ENCODE measurements around the gene LBHD2. TPM values are rescaled to one million over a fixed set of nuclear protein-coding genes. Genes with fewer than 3 reads are reported as not detected.

LBHD2 gene
- total and polyA plus RNA-seq, 4 donors: 0.47 to 0.53 TPM; not detected in 2

- 84% methylated on average over 8 of the region's 8 CpGs for WGBS
- H3K4me3 ChIP-seq (ENCODE audit: low read depth in 1 of 3, low read length in 3 of 3): no peak overlapping the region
- no peaks in the 10 kb centered on the region for H3K27me3 ChIP-seq (ENCODE audit: control insufficient read depth in 4 of 4, insufficient read depth in 4 of 4, low read length in 3 of 4)
- no peaks in the 10 kb centered on the region for H3K36me3 ChIP-seq (ENCODE audit: control insufficient read depth in 4 of 4, insufficient read depth in 3 of 4, low read depth in 1 of 4, low read length in 3 of 4)
- no peak overlapping the region for H3K27ac ChIP-seq (ENCODE audit: low read depth in 1 of 2, low read length in 2 of 2)
- H3K9me3 ChIP-seq (ENCODE audit: control insufficient read depth in 4 of 4, low read length in 3 of 4): no peaks in the 10 kb centered on the region
- no peak for DNase-seq (ENCODE audit: low spot score)
- H3K9ac ChIP-seq (ENCODE audit: low read depth in 1 of 2, low read length in 2 of 2): no peak overlapping the region
- peaks cover 4 to 15% (median 9%) of the 10 kb centered on the region in 4 donors for H3K4me1 ChIP-seq (ENCODE audit: control insufficient read depth in 4 of 4, insufficient read depth in 4 of 4, low read length in 3 of 4)
- TF ChIP-seq TAF1 (conservative IDR thresholded peaks at IDR 0.05) (no peak), FOXA1 (IDR thresholded peaks at IDR 0.05) (no peak), RXRA (IDR thresholded peaks at IDR 0.05) (no peak), EGR1 (IDR thresholded peaks at IDR 0.05; ENCODE audit: low read depth in 2 of 2) (no peak), YY1 (IDR thresholded peaks at IDR 0.05) (no peak), HNF4G (IDR thresholded peaks at IDR 0.05) (no peak), NR2F2 (IDR thresholded peaks at IDR 0.05) (no peak), MAX (IDR thresholded peaks at IDR 0.05) (no peak), RAD21 (IDR thresholded peaks at IDR 0.05) (no peak), ATF3 (IDR thresholded peaks at IDR 0.05) (no peak), HNF4A (conservative IDR thresholded peaks at IDR 0.05) (no peak), JUND (IDR thresholded peaks at IDR 0.05) (no peak), FOXA2 (IDR thresholded peaks at IDR 0.05) (no peak), CTCF (IDR thresholded peaks at IDR 0.05; ENCODE audit: low read depth, low read length, missing input control) (no peak), SP1 (IDR thresholded peaks at IDR 0.05) (no peak)
Measured at GRCh38 chr14:103086771-103087342, 2.8 kb downstream of the LBHD2 start.

GRCh38 chr14:103087343-103087835 lies 3.4 kb downstream of the LBHD2 start:
- TF ChIP-seq TAF1 (conservative IDR thresholded peaks at IDR 0.05) (no peak), ATF3 (IDR thresholded peaks at IDR 0.05) (no peak), GABPA (IDR thresholded peaks at IDR 0.05 in 1 of 2, conservative IDR thresholded peaks at IDR 0.05 in 1 of 2) (no peak), JUND (IDR thresholded peaks at IDR 0.05) (no peak), RXRA (IDR thresholded peaks at IDR 0.05) (no peak), EGR1 (IDR thresholded peaks at IDR 0.05; ENCODE audit: low read depth in 2 of 2) (no peak), REST (IDR thresholded peaks at IDR 0.05) (no peak), CTCF (IDR thresholded peaks at IDR 0.05; ENCODE audit: low read depth, low read length, missing input control) (no peak), MAX (IDR thresholded peaks at IDR 0.05) (no peak), NR2F2 (IDR thresholded peaks at IDR 0.05) (no peak), FOXA2 (IDR thresholded peaks at IDR 0.05) (no peak), HNF4G (IDR thresholded peaks at IDR 0.05) (no peak), ZBTB33 (IDR thresholded peaks at IDR 0.05) (no peak), HNF4A (conservative IDR thresholded peaks at IDR 0.05) (no peak), RAD21 (IDR thresholded peaks at IDR 0.05) (no peak), FOXA1 (IDR thresholded peaks at IDR 0.05) (no peak), YY1 (IDR thresholded peaks at IDR 0.05) (no peak), SP1 (IDR thresholded peaks at IDR 0.05) (no peak)
- Histone ChIP-seq H3K27me3 (ENCODE audit: control insufficient read depth in 4 of 4, insufficient read depth in 4 of 4, low read length in 3 of 4) (no peaks in the 10 kb centered on the region), H3K27ac (ENCODE audit: low read depth in 1 of 2, low read length in 2 of 2) (no peak overlapping the region), H3K4me1 (ENCODE audit: control insufficient read depth in 4 of 4, insufficient read depth in 4 of 4, low read length in 3 of 4) (peaks cover 5 to 18% (median 10%) of the 10 kb centered on the region in 4 donors), H3K4me3 (ENCODE audit: low read depth in 1 of 3, low read length in 3 of 3) (no peak overlapping the region), H3K36me3 (ENCODE audit: control insufficient read depth in 4 of 4, insufficient read depth in 3 of 4, low read depth in 1 of 4, low read length in 3 of 4) (no peaks in the 10 kb centered on the region), H3K9me3 (ENCODE audit: control insufficient read depth in 4 of 4, low read length in 3 of 4) (no peaks in the 10 kb centered on the region), H3K9ac (ENCODE audit: low read depth in 1 of 2, low read length in 2 of 2) (no peak overlapping the region)
- WGBS: 80% methylated on average over 13 of the region's 13 CpGs
- no peak for DNase-seq (ENCODE audit: low spot score)
